Mammary epithelial cell (primary cell): ENCODE data around the gene CDH12.

ENCODE experiments used
- EZH2 ChIP-seq: IDR thresholded peaks from 2 replicates; pipeline ENCODE4 v1.6.1; 2012; ENCODE audit warnings: low read length, inconsistent platforms, borderline replicate concordance
- TF ChIP-seq, protein P1 (sequence below), 2 donors: IDR thresholded peaks in 1 of 2; conservative IDR thresholded peaks in 1 of 2; 2 replicates each; pipeline ENCODE4 v1.5.1; 2011 to 2012; ENCODE audit warnings: inconsistent platforms in 2 of 2, low read length in 2 of 2, mild to moderate bottlenecking in 2 of 2, control low read depth in 1 of 2, low read depth in 1 of 2; ENCODE audit not compliant: insufficient read depth in 1 of 2; ENCODE audit errors: extremely low read depth in 1 of 2

DNA sequence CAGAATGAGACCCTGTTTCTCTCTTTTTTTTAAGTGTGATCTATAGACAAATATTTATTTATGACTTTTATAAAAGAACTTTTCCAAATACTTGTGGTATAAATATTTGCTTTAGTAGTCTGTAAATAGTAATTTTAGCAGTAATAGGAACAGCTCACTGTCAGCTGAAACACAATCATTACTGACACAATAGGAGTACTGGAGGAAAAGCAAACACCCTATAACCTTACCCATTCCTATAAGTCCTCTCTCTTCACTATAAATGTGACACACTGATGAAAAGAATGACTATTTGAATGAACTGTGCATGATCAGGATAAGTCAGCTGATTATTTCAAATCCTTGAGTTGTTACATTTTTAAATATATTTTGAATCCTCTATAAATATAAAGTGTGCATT is 72.4 kb downstream of the CDH12 start:
- TF ChIP-seq, protein P1, sequence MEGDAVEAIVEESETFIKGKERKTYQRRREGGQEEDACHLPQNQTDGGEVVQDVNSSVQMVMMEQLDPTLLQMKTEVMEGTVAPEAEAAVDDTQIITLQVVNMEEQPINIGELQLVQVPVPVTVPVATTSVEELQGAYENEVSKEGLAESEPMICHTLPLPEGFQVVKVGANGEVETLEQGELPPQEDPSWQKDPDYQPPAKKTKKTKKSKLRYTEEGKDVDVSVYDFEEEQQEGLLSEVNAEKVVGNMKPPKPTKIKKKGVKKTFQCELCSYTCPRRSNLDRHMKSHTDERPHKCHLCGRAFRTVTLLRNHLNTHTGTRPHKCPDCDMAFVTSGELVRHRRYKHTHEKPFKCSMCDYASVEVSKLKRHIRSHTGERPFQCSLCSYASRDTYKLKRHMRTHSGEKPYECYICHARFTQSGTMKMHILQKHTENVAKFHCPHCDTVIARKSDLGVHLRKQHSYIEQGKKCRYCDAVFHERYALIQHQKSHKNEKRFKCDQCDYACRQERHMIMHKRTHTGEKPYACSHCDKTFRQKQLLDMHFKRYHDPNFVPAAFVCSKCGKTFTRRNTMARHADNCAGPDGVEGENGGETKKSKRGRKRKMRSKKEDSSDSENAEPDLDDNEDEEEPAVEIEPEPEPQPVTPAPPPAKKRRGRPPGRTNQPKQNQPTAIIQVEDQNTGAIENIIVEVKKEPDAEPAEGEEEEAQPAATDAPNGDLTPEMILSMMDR (conservative IDR thresholded peaks at IDR 0.05 in 1 of 2, IDR thresholded peaks at IDR 0.05 in 1 of 2; ENCODE audit: extremely low read depth in 1 of 2, insufficient read depth in 1 of 2, low read depth in 1 of 2, low read length in 2 of 2), result no peak
- TF ChIP-seq EZH2, result no peak
